ENCODE measurements around the gene PARP16.

DNA sequence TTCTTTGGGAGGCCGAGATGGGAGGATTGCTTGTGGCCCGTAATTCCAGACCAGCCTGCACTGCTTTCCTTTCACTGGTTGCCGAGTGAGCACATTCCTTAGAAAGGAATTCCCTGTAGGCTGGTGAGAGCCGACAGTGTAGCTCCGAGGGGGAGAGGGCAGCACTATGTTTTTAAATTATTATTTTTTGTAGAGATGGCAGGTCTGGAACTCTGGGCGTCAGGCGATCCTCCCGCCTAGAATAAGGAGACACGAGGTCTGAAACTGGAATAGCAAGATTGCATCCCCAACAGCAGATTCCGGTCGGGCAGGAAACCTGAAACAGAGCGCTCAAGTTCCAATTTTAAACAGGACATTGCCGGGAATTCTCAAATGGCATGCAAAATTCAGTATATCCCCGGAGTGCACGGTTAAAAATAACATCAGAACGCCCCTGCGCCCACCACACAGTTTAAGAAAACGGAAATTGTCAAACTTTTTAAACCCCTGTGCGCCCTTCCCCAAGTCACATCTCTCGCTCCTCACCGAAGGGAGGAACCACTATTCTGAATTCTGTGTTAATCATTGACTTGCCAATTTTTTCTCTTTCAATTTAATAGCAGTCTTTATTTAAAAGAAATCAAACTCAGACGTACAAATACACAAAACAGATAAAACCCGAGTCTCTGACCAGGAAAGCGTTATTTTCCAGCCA, 17.2 kb upstream of the PARP16 start:
- no peak for TF ChIP-seq POLR2A (IDR thresholded peaks at IDR 0.05)
- TF ChIP-seq, protein P1, sequence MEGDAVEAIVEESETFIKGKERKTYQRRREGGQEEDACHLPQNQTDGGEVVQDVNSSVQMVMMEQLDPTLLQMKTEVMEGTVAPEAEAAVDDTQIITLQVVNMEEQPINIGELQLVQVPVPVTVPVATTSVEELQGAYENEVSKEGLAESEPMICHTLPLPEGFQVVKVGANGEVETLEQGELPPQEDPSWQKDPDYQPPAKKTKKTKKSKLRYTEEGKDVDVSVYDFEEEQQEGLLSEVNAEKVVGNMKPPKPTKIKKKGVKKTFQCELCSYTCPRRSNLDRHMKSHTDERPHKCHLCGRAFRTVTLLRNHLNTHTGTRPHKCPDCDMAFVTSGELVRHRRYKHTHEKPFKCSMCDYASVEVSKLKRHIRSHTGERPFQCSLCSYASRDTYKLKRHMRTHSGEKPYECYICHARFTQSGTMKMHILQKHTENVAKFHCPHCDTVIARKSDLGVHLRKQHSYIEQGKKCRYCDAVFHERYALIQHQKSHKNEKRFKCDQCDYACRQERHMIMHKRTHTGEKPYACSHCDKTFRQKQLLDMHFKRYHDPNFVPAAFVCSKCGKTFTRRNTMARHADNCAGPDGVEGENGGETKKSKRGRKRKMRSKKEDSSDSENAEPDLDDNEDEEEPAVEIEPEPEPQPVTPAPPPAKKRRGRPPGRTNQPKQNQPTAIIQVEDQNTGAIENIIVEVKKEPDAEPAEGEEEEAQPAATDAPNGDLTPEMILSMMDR (IDR thresholded peaks at IDR 0.05) = no peak

Measured in testis (tissue), 2 donors.